HCT116 (cell line): Measurements from ENCODE around the gene EGLN3.

Source experiments
- ATF3 ChIP-seq: IDR thresholded peaks from 2 replicates; pipeline ENCODE4 v1.6.1; 2012
- CTCF ChIP-seq, 3 experiments: fragments of 200-600 bp in 1 of 3; sonication (generic) in 1 of 3; IDR thresholded peaks in 2 of 3; conservative IDR thresholded peaks in 1 of 3; 2 replicates each; pipeline ENCODE4 v1.5.1; 2012 to 2017; ENCODE audit warnings: low read depth in 2 of 3, low read length in 2 of 3, antibody characterized with exemption in 1 of 3, borderline replicate concordance in 1 of 3, control low read depth in 1 of 3, mild to moderate bottlenecking in 1 of 3, mixed read lengths in 1 of 3, mixed run types in 1 of 3, moderate library complexity in 1 of 3; ENCODE audit not compliant: insufficient read depth in 1 of 3
- EZH2 ChIP-seq: fragments of 200-600 bp; sonication (generic); IDR thresholded peaks from 2 replicates; pipeline ENCODE4 v1.6.1; 2017; ENCODE audit warnings: antibody characterized with exemption, mixed run types
- MAX ChIP-seq: IDR thresholded peaks from 2 replicates; pipeline ENCODE4 v1.6.1; 2012
- POLR2A ChIP-seq: IDR thresholded peaks from 2 replicates; pipeline ENCODE4 v1.7.0; 2011; ENCODE audit warnings: borderline replicate concordance; ENCODE audit not compliant: insufficient read depth, insufficient read length; ENCODE audit errors: extremely low read depth
- POLR2AphosphoS5 ChIP-seq: IDR thresholded peaks from 2 replicates; pipeline ENCODE4 v1.6.1; 2011; ENCODE audit warnings: mild to moderate bottlenecking, low read depth, low read length, moderate library complexity
- TCF7L2 ChIP-seq: IDR thresholded peaks from 2 replicates; pipeline ENCODE4 v1.7.0; 2011; ENCODE audit warnings: borderline replicate concordance, inconsistent platforms; ENCODE audit not compliant: insufficient read depth, insufficient read length; ENCODE audit errors: extremely low read depth

GRCh38 chr14:33952541-33952940, 1.7 kb upstream of the EGLN3 start:
- no peak for TF ChIP-seq CTCF (IDR thresholded peaks at IDR 0.05 in 2 of 3, conservative IDR thresholded peaks at IDR 0.05 in 1 of 3; ENCODE audit: borderline replicate concordance in 1 of 3, insufficient read depth in 1 of 3, low read depth in 2 of 3, low read length in 2 of 3)
- TF ChIP-seq TCF7L2 = no peak
- no peak for TF ChIP-seq ATF3
- no peak for TF ChIP-seq MAX
- TF ChIP-seq POLR2AphosphoS5 = no peak
- TF ChIP-seq EZH2 = no peak
- no peak for TF ChIP-seq POLR2A
